ENCODE measurements around the gene NPSR1. TPM values are rescaled to one million over a fixed set of nuclear protein-coding genes. Genes with fewer than 3 reads are reported as not detected.

NPSR1 gene
- total and polyA plus RNA-seq, 7 donors: 0.51 TPM; not detected in 6

- Histone ChIP-seq H3K27ac (no peak overlapping the region), H3K9me3 (peaks cover 0 to 3% (median 0%) of the 10 kb centered on the region in 4 donors), H3K4me1 (no peaks in the 10 kb centered on the region), H3K27me3 (no peaks in the 10 kb centered on the region), H3K4me3 (no peak overlapping the region), H3K36me3 (no peaks in the 10 kb centered on the region)
- TF ChIP-seq POLR2AphosphoS5 (IDR thresholded peaks at IDR 0.05) (no peak), CTCF (IDR thresholded peaks at IDR 0.05) (no peak), POLR2A (IDR thresholded peaks at IDR 0.05) (no peak), EP300 (IDR thresholded peaks at IDR 0.05) (no peak)
- intact Hi-C loops (cut with DNase I): no loop called here
- WGBS, 2 donors: 33 to 71% methylated on average over 3 of the region's 3 CpGs
- no peak for DNase-seq
Measured at GRCh38 chr7:34839645-34840044, 181.6 kb downstream of the NPSR1 start.

GRCh38 chr7:34840176-34840785, 182.3 kb downstream of the NPSR1 start:
- Histone ChIP-seq H3K4me1 (no peaks in the 10 kb centered on the region), H3K9me3 (peaks cover 0 to 3% (median 0%) of the 10 kb centered on the region in 4 donors), H3K27me3 (no peaks in the 10 kb centered on the region), H3K27ac (no peak overlapping the region), H3K36me3 (no peaks in the 10 kb centered on the region), H3K4me3 (no peak overlapping the region)
- TF ChIP-seq EP300 (IDR thresholded peaks at IDR 0.05): no peak
- TF ChIP-seq CTCF (IDR thresholded peaks at IDR 0.05): no peak
- no peak for TF ChIP-seq POLR2A (IDR thresholded peaks at IDR 0.05)
- TF ChIP-seq POLR2AphosphoS5 (IDR thresholded peaks at IDR 0.05): no peak
- WGBS, 2 donors: 52 to 71% methylated on average over 5 of the region's 5 CpGs
- intact Hi-C loops (cut with DNase I): no loop called here
- no peak for DNase-seq

GRCh38 chr7:34841326-34841725, 183.3 kb downstream of the NPSR1 start:
- Histone ChIP-seq H3K4me3 (no peak overlapping the region), H3K27ac (no peak overlapping the region), H3K4me1 (no peaks in the 10 kb centered on the region), H3K27me3 (no peaks in the 10 kb centered on the region), H3K36me3 (no peaks in the 10 kb centered on the region), H3K9me3 (peaks cover 0 to 3% (median 0%) of the 10 kb centered on the region in 4 donors)
- intact Hi-C loops (cut with DNase I): no loop called here
- no peak for TF ChIP-seq POLR2AphosphoS5 (IDR thresholded peaks at IDR 0.05)
- TF ChIP-seq CTCF (IDR thresholded peaks at IDR 0.05): no peak
- TF ChIP-seq EP300 (IDR thresholded peaks at IDR 0.05): no peak
- TF ChIP-seq POLR2A (IDR thresholded peaks at IDR 0.05): no peak
- WGBS, 2 donors: 79% methylated on average over 4 of the region's 4 CpGs
- no peak for DNase-seq

GRCh38 chr7:34842782-34843181, 184.8 kb downstream of the NPSR1 start:
- H3K27me3 ChIP-seq: no peaks in the 10 kb centered on the region
- no peak overlapping the region for H3K4me3 ChIP-seq
- DNase-seq: no peak
- intact Hi-C loops (cut with DNase I): no loop called here
- H3K9me3 ChIP-seq: peaks cover 0 to 3% (median 0%) of the 10 kb centered on the region in 4 donors
- H3K36me3 ChIP-seq: no peaks in the 10 kb centered on the region
- 89 to 90% methylated on average over 6 of the region's 6 CpGs for WGBS, 2 donors
- TF ChIP-seq POLR2AphosphoS5 (IDR thresholded peaks at IDR 0.05): no peak
- no peak for TF ChIP-seq EP300 (IDR thresholded peaks at IDR 0.05)
- no peak for TF ChIP-seq CTCF (IDR thresholded peaks at IDR 0.05)
- no peak for TF ChIP-seq POLR2A (IDR thresholded peaks at IDR 0.05)
- no peaks in the 10 kb centered on the region for H3K4me1 ChIP-seq
- no peak overlapping the region for H3K27ac ChIP-seq

- Histone ChIP-seq H3K36me3 (no peaks in the 10 kb centered on the region), H3K9me3 (peaks cover 0 to 3% (median 0%) of the 10 kb centered on the region in 4 donors), H3K27ac (no peak overlapping the region), H3K27me3 (no peaks in the 10 kb centered on the region), H3K4me3 (no peak overlapping the region), H3K4me1 (no peaks in the 10 kb centered on the region)
- WGBS, 2 donors: 85 to 86% methylated on average over 1 of the region's 1 CpG
- DNase-seq: no peak
- TF ChIP-seq EP300 (IDR thresholded peaks at IDR 0.05) (no peak), CTCF (IDR thresholded peaks at IDR 0.05) (no peak), POLR2AphosphoS5 (IDR thresholded peaks at IDR 0.05) (no peak), POLR2A (IDR thresholded peaks at IDR 0.05) (no peak)
- intact Hi-C loops (cut with DNase I): no loop called here
Measured at GRCh38 chr7:34844406-34844805, 186.4 kb downstream of the NPSR1 start.

Data from sigmoid colon (tissue), 7 donors.